Gastroesophageal sphincter (tissue), 4 donors: Measurements from ENCODE around the gene EIF2B1. TPM values are rescaled to one million over a fixed set of nuclear protein-coding genes. Genes with fewer than 3 reads are reported as not detected.

Source experiments
- ATAC-seq: fragments of 150-250 bp; one replicate; pipeline ENCODE4 v1.9.1; 2016; ENCODE audit warnings: mild to moderate bottlenecking, moderate library complexity
- H3K27ac ChIP-seq, 4 donors: fragments of 200-600 bp; sonication (generic) in 3 of 4; 1 replicate in 3 of 4; 2 replicates in 1 of 4; pipeline ENCODE4 v1.5.1; 2016 to 2019
- H3K27me3 ChIP-seq: fragments of 200-600 bp; sonication (generic); one replicate; pipeline ENCODE4 v1.5.1; 2019
- H3K36me3 ChIP-seq, 2 donors: fragments of 200-600 bp; sonication (generic); one replicate each; pipeline ENCODE4 v1.5.1; 2019; ENCODE audit warnings: control low read depth in 1 of 2
- H3K4me1 ChIP-seq, 3 donors: fragments of 200-600 bp; sonication (generic); 1 replicate in 2 of 3; 2 replicates in 1 of 3; pipeline ENCODE4 v1.5.1; 2016 to 2019; ENCODE audit warnings: control low read depth in 2 of 3
- H3K4me3 ChIP-seq, 2 donors: fragments of 200-600 bp; sonication (generic); one replicate each; pipeline ENCODE4 v1.5.1; 2019; ENCODE audit warnings: mild to moderate bottlenecking in 1 of 2, moderate library complexity in 1 of 2
- H3K9me3 ChIP-seq, 3 donors: fragments of 200-600 bp; sonication (generic); one replicate each; pipeline ENCODE4 v1.5.1; 2017 to 2019; ENCODE audit warnings: control low read depth in 2 of 3
- CTCF ChIP-seq, 4 experiments: fragments of 200-600 bp in 2 of 4; fragments of 450-650 bp in 2 of 4; sonication (generic) in 1 of 4; IDR thresholded peaks; one replicate each; pipeline ENCODE4 v1.5.1; 2017 to 2019; ENCODE audit warnings: antibody characterized with exemption in 4 of 4, mild to moderate bottlenecking in 2 of 4, moderate library complexity in 2 of 4
- EP300 ChIP-seq: sonication (generic); formaldehyde crosslinking; IDR thresholded peaks from one replicate; pipeline ENCODE4 v1.6.1; 2017; ENCODE audit warnings: antibody characterized with exemption, mild to moderate bottlenecking
- POLR2A ChIP-seq, 2 donors: fragments of 450-650 bp; IDR thresholded peaks; one replicate each; pipeline ENCODE4 v1.6.1; 2017; ENCODE audit warnings: antibody characterized with exemption in 2 of 2, mild to moderate bottlenecking in 2 of 2, moderate library complexity in 1 of 2
- POLR2AphosphoS5 ChIP-seq: sonication (generic); formaldehyde crosslinking; IDR thresholded peaks from one replicate; pipeline ENCODE4 v1.6.1; 2017; ENCODE audit warnings: antibody characterized with exemption
- WGBS, 2 donors: methylation state at CpG; one replicate each; pipeline ENCODE4 v1.1.5; 2018; ENCODE audit warnings: low coverage in 1 of 2; 5-methylcytosine and 5-hydroxymethylcytosine counted together
- total RNA-seq, 4 donors: library from RNA; depleted of rRNA; stranded (reverse); fragments of >200 nt; gene quantifications; one replicate each; pipeline ENCODE4 v1.1.0, GENCODE V29; 2016

Gene EIF2B1
- total RNA-seq, 4 donors from 2014 or later: 94.7 to 113 (median 106) TPM

GRCh38 chr12:123648401-123648800 is 14.9 kb upstream of the EIF2B1 start:
- no peaks in the 10 kb centered on the region for H3K9me3 ChIP-seq
- no peak for ATAC-seq
- H3K27ac ChIP-seq: no peak overlapping the region
- no peaks in the 10 kb centered on the region for H3K27me3 ChIP-seq
- WGBS, 2 donors: 85 to 91% methylated on average over 3 to 5 of the region's 5 CpGs
- no peak for TF ChIP-seq POLR2A (IDR thresholded peaks at IDR 0.05)
- no peak for TF ChIP-seq CTCF (IDR thresholded peaks at IDR 0.05)
- no peak for TF ChIP-seq POLR2AphosphoS5
- peaks cover 0 to 89% of the 10 kb centered on the region in 2 donors for H3K36me3 ChIP-seq
- H3K4me1 ChIP-seq: no peaks in the 10 kb centered on the region
- H3K4me3 ChIP-seq: no peak overlapping the region

- no peak overlapping the region for H3K4me3 ChIP-seq
- H3K36me3 ChIP-seq: peaks cover 0 to 84% of the 10 kb centered on the region in 2 donors
- TF ChIP-seq CTCF (IDR thresholded peaks at IDR 0.05) (no peak), POLR2A (IDR thresholded peaks at IDR 0.05) (no peak), EP300 (no peak), POLR2AphosphoS5 (no peak)
- H3K9me3 ChIP-seq: no peaks in the 10 kb centered on the region
- no peak for ATAC-seq
- no peaks in the 10 kb centered on the region for H3K4me1 ChIP-seq
- no peak overlapping the region for H3K27ac ChIP-seq
- 74 to 83% methylated on average over 4 to 5 of the region's 5 CpGs for WGBS, 2 donors
- no peaks in the 10 kb centered on the region for H3K27me3 ChIP-seq
Observed at GRCh38 chr12:123645878-123646277, 12.4 kb upstream of the EIF2B1 start.

- Histone ChIP-seq H3K36me3 (peaks cover 0 to 81% of the 10 kb centered on the region in 2 donors), H3K27ac (no peak overlapping the region), H3K27me3 (no peaks in the 10 kb centered on the region), H3K4me3 (no peak overlapping the region), H3K9me3 (no peaks in the 10 kb centered on the region), H3K4me1 (no peaks in the 10 kb centered on the region)
- WGBS, 2 donors: 93 to 100% methylated on average over 2 to 3 of the region's 3 CpGs
- ATAC-seq: no peak
- no peak for TF ChIP-seq POLR2AphosphoS5
- TF ChIP-seq CTCF (IDR thresholded peaks at IDR 0.05): no peak
- no peak for TF ChIP-seq EP300
- TF ChIP-seq POLR2A (IDR thresholded peaks at IDR 0.05): no peak
Observed at GRCh38 chr12:123645380-123645779, 11.9 kb upstream of the EIF2B1 start.

- H3K4me3 ChIP-seq: no peak overlapping the region
- H3K36me3 ChIP-seq: peaks cover 0 to 79% of the 10 kb centered on the region in 2 donors
- no peak for ATAC-seq
- 83 to 84% methylated on average over 5 to 6 of the region's 7 CpGs for WGBS, 2 donors
- no peaks in the 10 kb centered on the region for H3K27me3 ChIP-seq
- no peak overlapping the region for H3K27ac ChIP-seq
- TF ChIP-seq POLR2AphosphoS5: no peak
- TF ChIP-seq CTCF (IDR thresholded peaks at IDR 0.05): no peak
- TF ChIP-seq POLR2A (IDR thresholded peaks at IDR 0.05): no peak
- no peak for TF ChIP-seq EP300
- H3K9me3 ChIP-seq: no peaks in the 10 kb centered on the region
- no peaks in the 10 kb centered on the region for H3K4me1 ChIP-seq
Observed at GRCh38 chr12:123643911-123644310, 10.4 kb upstream of the EIF2B1 start.

GRCh38 chr12:123634142-123634561 is 666 bp upstream of the EIF2B1 start:
- ATAC-seq: no peak
- Histone ChIP-seq H3K9me3 (no peaks in the 10 kb centered on the region), H3K27me3 (no peaks in the 10 kb centered on the region), H3K4me3 (peak overlapping the region; percentile 63 to 67), H3K4me1 (peaks cover 5 to 29% (median 13%) of the 10 kb centered on the region in 3 donors), H3K36me3 (peaks cover 0 to 41% of the 10 kb centered on the region in 2 donors), H3K27ac (peak overlapping the region; percentile 79 to 91 (median 84))
- WGBS, 2 donors: 12 to 14% methylated on average over 10 to 18 of the region's 19 CpGs
- no peak for TF ChIP-seq POLR2A (IDR thresholded peaks at IDR 0.05)
- no peak for TF ChIP-seq POLR2AphosphoS5
- TF ChIP-seq CTCF (IDR thresholded peaks at IDR 0.05): no peak
- TF ChIP-seq EP300: no peak
